Measurements from ENCODE around the gene ATP5F1B.
A peak's percentile ranks its signal among the peaks of the same experiment; 100 is the strongest.

The ATP5F1B gene

GRCh38 chr12:56616244-56616643 lies 29.5 kb downstream of the ATP5F1B start:
- no peaks in the 10 kb centered on the region for H3K9me3 ChIP-seq (ENCODE audit: control insufficient read depth, insufficient read depth, low read length)
- no peak for DNase-seq (ENCODE audit: low read depth, low spot score)
- no CpG with 5 or more reads among the region's 3 CpGs for WGBS (ENCODE audit: insufficient coverage, insufficient read length)
- peaks cover 36% of the 10 kb centered on the region for H3K36me3 ChIP-seq (ENCODE audit: control insufficient read depth, insufficient read depth, low read length)
- H3K4me1 ChIP-seq (ENCODE audit: control insufficient read depth, insufficient read depth, low read length) = no peaks in the 10 kb centered on the region
- no peak overlapping the region for H3K4me3 ChIP-seq (ENCODE audit: low read length)
- no peaks in the 10 kb centered on the region for H3K27me3 ChIP-seq (ENCODE audit: control insufficient read depth, insufficient read depth, low read length)
- no peak overlapping the region for H3K27ac ChIP-seq (ENCODE audit: low read length)

GRCh38 chr12:56614627-56615026 lies 31.2 kb downstream of the ATP5F1B start:
- no CpG with 5 or more reads among the region's 8 CpGs for WGBS (ENCODE audit: insufficient coverage, insufficient read length)
- no peaks in the 10 kb centered on the region for H3K9me3 ChIP-seq (ENCODE audit: control insufficient read depth, insufficient read depth, low read length)
- no peaks in the 10 kb centered on the region for H3K4me1 ChIP-seq (ENCODE audit: control insufficient read depth, insufficient read depth, low read length)
- H3K4me3 ChIP-seq (ENCODE audit: low read length) = no peak overlapping the region
- H3K27me3 ChIP-seq (ENCODE audit: control insufficient read depth, insufficient read depth, low read length) = no peaks in the 10 kb centered on the region
- no peak for DNase-seq (ENCODE audit: low read depth, low spot score)
- H3K36me3 ChIP-seq (ENCODE audit: control insufficient read depth, insufficient read depth, low read length) = peaks cover 51% of the 10 kb centered on the region
- no peak overlapping the region for H3K27ac ChIP-seq (ENCODE audit: low read length)

GRCh38 chr12:56604355-56604754 lies 41.4 kb downstream of the ATP5F1B start:
- H3K27me3 ChIP-seq (ENCODE audit: control insufficient read depth, insufficient read depth, low read length) = no peaks in the 10 kb centered on the region
- H3K36me3 ChIP-seq (ENCODE audit: control insufficient read depth, insufficient read depth, low read length) = peaks cover 62% of the 10 kb centered on the region
- H3K4me1 ChIP-seq (ENCODE audit: control insufficient read depth, insufficient read depth, low read length) = no peaks in the 10 kb centered on the region
- DNase-seq (ENCODE audit: low read depth, low spot score) = no peak
- H3K9me3 ChIP-seq (ENCODE audit: control insufficient read depth, insufficient read depth, low read length) = no peaks in the 10 kb centered on the region
- no peak overlapping the region for H3K4me3 ChIP-seq (ENCODE audit: low read length)
- H3K27ac ChIP-seq (ENCODE audit: low read length) = no peak overlapping the region
- no CpG with 5 or more reads among the region's 3 CpGs for WGBS (ENCODE audit: insufficient coverage, insufficient read length)

GRCh38 chr12:56602239-56602638 lies 43.5 kb downstream of the ATP5F1B start:
- Histone ChIP-seq H3K27me3 (ENCODE audit: control insufficient read depth, insufficient read depth, low read length) (no peaks in the 10 kb centered on the region), H3K4me1 (ENCODE audit: control insufficient read depth, insufficient read depth, low read length) (no peaks in the 10 kb centered on the region), H3K27ac (ENCODE audit: low read length) (no peak overlapping the region), H3K9me3 (ENCODE audit: control insufficient read depth, insufficient read depth, low read length) (no peaks in the 10 kb centered on the region), H3K36me3 (ENCODE audit: control insufficient read depth, insufficient read depth, low read length) (peaks cover 66% of the 10 kb centered on the region), H3K4me3 (ENCODE audit: low read length) (no peak overlapping the region)
- no peak for DNase-seq (ENCODE audit: low read depth, low spot score)
- WGBS (ENCODE audit: insufficient coverage, insufficient read length) = no CpG with 5 or more reads among the region's 3 CpGs

- Histone ChIP-seq H3K4me3 (ENCODE audit: low read length) (no peak overlapping the region), H3K36me3 (ENCODE audit: control insufficient read depth, insufficient read depth, low read length) (peaks cover 61% of the 10 kb centered on the region), H3K27ac (ENCODE audit: low read length) (no peak overlapping the region), H3K27me3 (ENCODE audit: control insufficient read depth, insufficient read depth, low read length) (no peaks in the 10 kb centered on the region), H3K9me3 (ENCODE audit: control insufficient read depth, insufficient read depth, low read length) (no peaks in the 10 kb centered on the region), H3K4me1 (ENCODE audit: control insufficient read depth, insufficient read depth, low read length) (no peaks in the 10 kb centered on the region)
- no peak for DNase-seq (ENCODE audit: low read depth, low spot score)
- WGBS (ENCODE audit: insufficient coverage, insufficient read length) = no CpG with 5 or more reads among the region's 3 CpGs
These were observed 44.3 kb downstream of the ATP5F1B start for GRCh38 chr12:56601503-56601902.

GRCh38 chr12:56600753-56601152 lies 45.0 kb downstream of the ATP5F1B start:
- peaks cover 56% of the 10 kb centered on the region for H3K36me3 ChIP-seq (ENCODE audit: control insufficient read depth, insufficient read depth, low read length)
- no peak overlapping the region for H3K27ac ChIP-seq (ENCODE audit: low read length)
- WGBS (ENCODE audit: insufficient coverage, insufficient read length) = no CpG with 5 or more reads among the region's 6 CpGs

GRCh38 chr12:56599797-56600196 lies 46.0 kb downstream of the ATP5F1B start:
- H3K27ac ChIP-seq (ENCODE audit: low read length) = no peak overlapping the region
- H3K4me3 ChIP-seq (ENCODE audit: low read length) = no peak overlapping the region
- H3K36me3 ChIP-seq (ENCODE audit: control insufficient read depth, insufficient read depth, low read length) = peaks cover 53% of the 10 kb centered on the region
- WGBS (ENCODE audit: insufficient coverage, insufficient read length) = no CpG with 5 or more reads among the region's 10 CpGs
- H3K27me3 ChIP-seq (ENCODE audit: control insufficient read depth, insufficient read depth, low read length) = no peaks in the 10 kb centered on the region
- no peaks in the 10 kb centered on the region for H3K4me1 ChIP-seq (ENCODE audit: control insufficient read depth, insufficient read depth, low read length)
- no peak for DNase-seq (ENCODE audit: low read depth, low spot score)
- no peaks in the 10 kb centered on the region for H3K9me3 ChIP-seq (ENCODE audit: control insufficient read depth, insufficient read depth, low read length)

More at GRCh38 chr12:56600753-56601152, 45.0 kb downstream of the ATP5F1B start:
- H3K9me3 ChIP-seq (ENCODE audit: control insufficient read depth, insufficient read depth, low read length) = no peaks in the 10 kb centered on the region
- H3K4me3 ChIP-seq (ENCODE audit: low read length) = no peak overlapping the region
- H3K4me1 ChIP-seq (ENCODE audit: control insufficient read depth, insufficient read depth, low read length) = no peaks in the 10 kb centered on the region
- no peaks in the 10 kb centered on the region for H3K27me3 ChIP-seq (ENCODE audit: control insufficient read depth, insufficient read depth, low read length)
- no peak for DNase-seq (ENCODE audit: low read depth, low spot score)

GRCh38 chr12:56599041-56599440 lies 46.7 kb downstream of the ATP5F1B start:
- H3K27ac ChIP-seq (ENCODE audit: low read length) = no peak overlapping the region
- no peaks in the 10 kb centered on the region for H3K4me1 ChIP-seq (ENCODE audit: control insufficient read depth, insufficient read depth, low read length)
- no peaks in the 10 kb centered on the region for H3K27me3 ChIP-seq (ENCODE audit: control insufficient read depth, insufficient read depth, low read length)
- DNase-seq (ENCODE audit: low read depth, low spot score) = no peak
- WGBS (ENCODE audit: insufficient coverage, insufficient read length) = no CpG with 5 or more reads among the region's 15 CpGs
- H3K9me3 ChIP-seq (ENCODE audit: control insufficient read depth, insufficient read depth, low read length) = no peaks in the 10 kb centered on the region
- H3K4me3 ChIP-seq (ENCODE audit: low read length) = no peak overlapping the region
- peaks cover 46% of the 10 kb centered on the region for H3K36me3 ChIP-seq (ENCODE audit: control insufficient read depth, insufficient read depth, low read length)

- peaks cover 32% of the 10 kb centered on the region for H3K36me3 ChIP-seq (ENCODE audit: control insufficient read depth, insufficient read depth, low read length)
These were observed 49.0 kb downstream of the ATP5F1B start for GRCh38 chr12:56596815-56597214.

GRCh38 chr12:56593909-56594621 lies 51.7 kb downstream of the ATP5F1B start:
- WGBS (ENCODE audit: insufficient coverage, insufficient read length) = no CpG with 5 or more reads among the region's 8 CpGs
- Histone ChIP-seq H3K27ac (ENCODE audit: low read length) (no peak overlapping the region), H3K4me1 (ENCODE audit: control insufficient read depth, insufficient read depth, low read length) (no peaks in the 10 kb centered on the region), H3K36me3 (ENCODE audit: control insufficient read depth, insufficient read depth, low read length) (peaks cover 10% of the 10 kb centered on the region; the same call in 1 of the 2 replicates), H3K9me3 (ENCODE audit: control insufficient read depth, insufficient read depth, low read length) (no peaks in the 10 kb centered on the region), H3K4me3 (ENCODE audit: low read length) (no peak overlapping the region), H3K27me3 (ENCODE audit: control insufficient read depth, insufficient read depth, low read length) (no peaks in the 10 kb centered on the region)
- peak; percentile 57 for DNase-seq (ENCODE audit: low read depth, low spot score)

More at GRCh38 chr12:56596815-56597214, 49.0 kb downstream of the ATP5F1B start:
- H3K4me1 ChIP-seq (ENCODE audit: control insufficient read depth, insufficient read depth, low read length) = no peaks in the 10 kb centered on the region
- DNase-seq (ENCODE audit: low read depth, low spot score) = no peak
- WGBS (ENCODE audit: insufficient coverage, insufficient read length) = no CpG with 5 or more reads among the region's 3 CpGs
- no peak overlapping the region for H3K4me3 ChIP-seq (ENCODE audit: low read length)
- no peaks in the 10 kb centered on the region for H3K9me3 ChIP-seq (ENCODE audit: control insufficient read depth, insufficient read depth, low read length)
- H3K27ac ChIP-seq (ENCODE audit: low read length) = no peak overlapping the region
- no peaks in the 10 kb centered on the region for H3K27me3 ChIP-seq (ENCODE audit: control insufficient read depth, insufficient read depth, low read length)

- H3K27ac ChIP-seq (ENCODE audit: low read length) = no peak overlapping the region
- DNase-seq (ENCODE audit: low read depth, low spot score) = no peak
These were observed 53.8 kb downstream of the ATP5F1B start for GRCh38 chr12:56591961-56592360.

More at GRCh38 chr12:56591961-56592360, 53.8 kb downstream of the ATP5F1B start:
- Histone ChIP-seq H3K4me1 (ENCODE audit: control insufficient read depth, insufficient read depth, low read length) (peaks cover 3% of the 10 kb centered on the region; the same call in 1 of the 2 replicates), H3K9me3 (ENCODE audit: control insufficient read depth, insufficient read depth, low read length) (no peaks in the 10 kb centered on the region), H3K27me3 (ENCODE audit: control insufficient read depth, insufficient read depth, low read length) (no peaks in the 10 kb centered on the region), H3K4me3 (ENCODE audit: low read length) (no peak overlapping the region), H3K36me3 (ENCODE audit: control insufficient read depth, insufficient read depth, low read length) (peaks cover 4% of the 10 kb centered on the region; the same call in 1 of the 2 replicates)
